ENCODE measurements around the gene TSPAN18. TPM values are rescaled to one million over a fixed set of nuclear protein-coding genes. Genes with fewer than 3 reads are reported as not detected.
A peak's percentile ranks its signal among the peaks of the same experiment; 100 is the strongest.

Gene TSPAN18
- total RNA-seq, 1 experiment from 2014 or later: 21.3 TPM

- intact Hi-C loops (cut with micrococcal nuclease; ENCODE audit: unreplicated experiment): no loop called here
- Histone ChIP-seq H3K27me3 (ENCODE audit: control insufficient read depth, insufficient read depth, low read length) (no peaks in the 10 kb centered on the region), H3K4me1 (ENCODE audit: control insufficient read depth, insufficient read depth, low read length) (peaks cover 36% of the 10 kb centered on the region), H3K27ac (ENCODE audit: low read length) (peak overlapping the region; percentile 82), H3K9me3 (ENCODE audit: control insufficient read depth, insufficient read depth, low read depth, low read length) (no peaks in the 10 kb centered on the region), H3K4me3 (ENCODE audit: low read depth in 2 of 2, low read length in 2 of 2) (no peak overlapping the region), H3K36me3 (ENCODE audit: control insufficient read depth, insufficient read depth, low read length) (no peaks in the 10 kb centered on the region)
- in situ Hi-C loops (cut with HindIII; ENCODE audit: low pct_unique_long_range_greater_than_20kb, low sequenced_read_pairs): no loop called here
- ChIA-PET POLR2A (interaction anchor here (0.6 kb wide), 1 partner anchor 166 kb away, joined by 9 read pairs; no protein-coding TSS in a partner anchor), CTCF (no interaction called here)
- DNase-seq (ENCODE audit: low read depth, low spot score): no peak
- no TSS peak for BruUV-seq (replicated peaks)
- TF ChIP-seq TCF7L2 (IDR thresholded peaks at IDR 0.05; ENCODE audit: low read depth, low read length) (no peak), POLR2AphosphoS5 (IDR thresholded peaks at IDR 0.05; ENCODE audit: low read depth, low read length) (no peak), REST (IDR thresholded peaks at IDR 0.05; ENCODE audit: insufficient read depth in 1 of 2, low read depth in 2 of 2, low read length in 1 of 2) (no peak), SIN3A (IDR thresholded peaks at IDR 0.05; ENCODE audit: borderline replicate concordance, insufficient read depth, low read depth, low read length) (no peak), CTCF (IDR thresholded peaks at IDR 0.05) (no peak)
- peak; percentile 31 for ATAC-seq
Measured at GRCh38 chr11:44862558-44863101, 135.9 kb downstream of the TSPAN18 start.

- in situ Hi-C loops (cut with HindIII; ENCODE audit: low pct_unique_long_range_greater_than_20kb, low sequenced_read_pairs): no loop called here
- no peaks in the 10 kb centered on the region for H3K9me3 ChIP-seq (ENCODE audit: control insufficient read depth, insufficient read depth, low read depth, low read length)
- no TSS peak for BruUV-seq (replicated peaks)
- ChIA-PET POLR2A (no interaction called here), CTCF (no interaction called here)
- peak overlapping the region; percentile 82 for H3K27ac ChIP-seq (ENCODE audit: low read length)
- H3K36me3 ChIP-seq (ENCODE audit: control insufficient read depth, insufficient read depth, low read length): no peaks in the 10 kb centered on the region
- intact Hi-C loops (cut with micrococcal nuclease; ENCODE audit: unreplicated experiment): no loop called here
- H3K4me3 ChIP-seq (ENCODE audit: low read depth in 2 of 2, low read length in 2 of 2): no peak overlapping the region
- TF ChIP-seq SIN3A (IDR thresholded peaks at IDR 0.05; ENCODE audit: borderline replicate concordance, insufficient read depth, low read depth, low read length) (no peak), REST (IDR thresholded peaks at IDR 0.05; ENCODE audit: insufficient read depth in 1 of 2, low read depth in 2 of 2, low read length in 1 of 2) (no peak), CTCF (IDR thresholded peaks at IDR 0.05) (no peak), TCF7L2 (IDR thresholded peaks at IDR 0.05; ENCODE audit: low read depth, low read length) (no peak), POLR2AphosphoS5 (IDR thresholded peaks at IDR 0.05; ENCODE audit: low read depth, low read length) (no peak)
- H3K4me1 ChIP-seq (ENCODE audit: control insufficient read depth, insufficient read depth, low read length): peaks cover 36% of the 10 kb centered on the region
- ATAC-seq: no peak
- no peaks in the 10 kb centered on the region for H3K27me3 ChIP-seq (ENCODE audit: control insufficient read depth, insufficient read depth, low read length)
- no peak for DNase-seq (ENCODE audit: low read depth, low spot score)
Measured at GRCh38 chr11:44863231-44863630, 136.5 kb downstream of the TSPAN18 start.

Measured in Panc1 (cell line).